Mucosa of descending colon (tissue), 3 donors: Measurements from ENCODE around the gene MKNK1. TPM values are rescaled to one million over a fixed set of nuclear protein-coding genes. Genes with fewer than 3 reads are reported as not detected.

Source experiments
- ATAC-seq: fragments of 200-7000 bp; cut with Tn5 transposase; one replicate; pipeline ENCODE4 v1.9.1; 2020; ENCODE audit warnings: mild to moderate bottlenecking, moderate library complexity
- DNase-seq, 3 donors: peaks; one replicate each; pipeline ENCODE4 v3.0.0-alpha.2; 2020
- H3K36me3 ChIP-seq: fragments of 200-600 bp; one replicate; pipeline ENCODE4 v1.8.0; 2021; ENCODE audit warnings: low read depth, mild to moderate bottlenecking
- H3K4me1 ChIP-seq: fragments of 200-600 bp; one replicate; pipeline ENCODE4 v1.8.0; 2021; ENCODE audit warnings: low read depth, mild to moderate bottlenecking
- H3K4me3 ChIP-seq: fragments of 200-600 bp; one replicate; pipeline ENCODE4 v1.8.0; 2021; ENCODE audit warnings: mild to moderate bottlenecking
- H3K9me3 ChIP-seq: fragments of 200-600 bp; one replicate; pipeline ENCODE4 v1.8.0; 2021; ENCODE audit warnings: mild to moderate bottlenecking
- intact Hi-C, 2 donors: fragments of 100-400 bp; cut with DNase I in 1 of 2; cut with micrococcal nuclease in 1 of 2; formaldehyde crosslinking; loops; one replicate each; pipeline versions ENCODE4 v1.11.0 to v1.11.1; 2022; cut with DNase I, micrococcal nuclease
- total RNA-seq, 3 donors: library from RNA; stranded (reverse); fragmentation: NEBNext Ultra II Directional in 2 of 3; extraction: Animal tissue kit (Norgen Biotek cat#: 25700) in 2 of 3; gene quantifications; one replicate each; pipeline versions ENCODE4 v1.2.1 to v1.2.4, GENCODE V29; 2021 to 2023
- TF ChIP-seq, protein P1 (sequence below): fragments of 200-600 bp; IDR thresholded peaks from one replicate; pipeline ENCODE4 v1.8.0; 2022; ENCODE audit warnings: antibody characterized with exemption, mild to moderate bottlenecking
- donor health status: DM: no; HTN: no; CAD: no; lungs with moderate emphysema.
- donor health status: DM: no; HTN: no; CAD: no.
- donor health status: DM: no; HTN: yes; CAD: no.

The MKNK1 gene
- total RNA-seq, 3 donors from 2014 or later, result 51.5 to 65.7 (median 59.3) TPM

DNA sequence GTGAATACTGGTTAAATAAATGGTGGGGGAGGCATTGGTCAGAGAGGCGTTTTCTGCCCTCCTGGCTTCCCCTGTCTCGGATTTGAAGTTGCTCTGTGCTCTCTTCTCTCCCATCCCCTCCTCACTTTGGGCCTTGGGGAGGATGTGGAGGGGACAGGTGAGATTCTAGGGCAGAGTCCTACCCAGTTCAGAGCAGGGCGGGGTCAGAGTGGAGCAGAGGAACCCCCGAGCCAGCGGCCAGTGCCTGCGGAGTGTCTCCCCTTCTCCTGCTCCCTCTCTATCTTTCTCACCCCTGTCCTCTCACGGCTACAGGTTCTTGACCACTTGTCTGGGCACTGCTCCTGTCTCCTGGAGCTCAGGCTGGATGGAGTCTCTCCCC lies 60.7 kb downstream of the MKNK1 start:
- Histone ChIP-seq H3K4me3 (no peak overlapping the region), H3K4me1 (no peaks in the 10 kb centered on the region), H3K36me3 (no peaks in the 10 kb centered on the region), H3K9me3 (no peaks in the 10 kb centered on the region)
- DNase-seq, result peak in 1 of 3 donors; percentile 10
- ATAC-seq, result no peak
- TF ChIP-seq, protein P1, sequence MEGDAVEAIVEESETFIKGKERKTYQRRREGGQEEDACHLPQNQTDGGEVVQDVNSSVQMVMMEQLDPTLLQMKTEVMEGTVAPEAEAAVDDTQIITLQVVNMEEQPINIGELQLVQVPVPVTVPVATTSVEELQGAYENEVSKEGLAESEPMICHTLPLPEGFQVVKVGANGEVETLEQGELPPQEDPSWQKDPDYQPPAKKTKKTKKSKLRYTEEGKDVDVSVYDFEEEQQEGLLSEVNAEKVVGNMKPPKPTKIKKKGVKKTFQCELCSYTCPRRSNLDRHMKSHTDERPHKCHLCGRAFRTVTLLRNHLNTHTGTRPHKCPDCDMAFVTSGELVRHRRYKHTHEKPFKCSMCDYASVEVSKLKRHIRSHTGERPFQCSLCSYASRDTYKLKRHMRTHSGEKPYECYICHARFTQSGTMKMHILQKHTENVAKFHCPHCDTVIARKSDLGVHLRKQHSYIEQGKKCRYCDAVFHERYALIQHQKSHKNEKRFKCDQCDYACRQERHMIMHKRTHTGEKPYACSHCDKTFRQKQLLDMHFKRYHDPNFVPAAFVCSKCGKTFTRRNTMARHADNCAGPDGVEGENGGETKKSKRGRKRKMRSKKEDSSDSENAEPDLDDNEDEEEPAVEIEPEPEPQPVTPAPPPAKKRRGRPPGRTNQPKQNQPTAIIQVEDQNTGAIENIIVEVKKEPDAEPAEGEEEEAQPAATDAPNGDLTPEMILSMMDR, result no peak
- intact Hi-C loops, result no loop called here

DNA sequence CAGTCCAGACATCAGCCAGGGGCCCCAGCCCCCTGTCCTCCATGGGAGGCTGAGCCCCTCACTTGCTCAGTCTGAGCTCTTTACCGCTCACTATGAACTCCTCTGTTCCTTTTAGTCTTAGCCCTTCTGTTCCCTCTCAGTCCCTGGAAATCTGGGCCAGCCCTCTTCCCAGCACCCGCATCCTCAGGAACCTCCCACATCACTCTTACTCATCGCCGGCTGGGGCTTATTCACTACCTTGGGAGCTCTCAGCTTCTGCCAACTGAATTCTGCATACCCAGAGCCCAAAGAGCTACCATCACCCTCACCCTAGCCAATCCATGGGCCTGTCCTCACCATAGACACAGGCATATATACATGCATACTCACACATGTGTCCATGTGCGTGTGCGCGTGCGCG lies 64.1 kb downstream of the MKNK1 start:
- no peak for ATAC-seq
- H3K36me3 ChIP-seq, result no peaks in the 10 kb centered on the region
- no peaks in the 10 kb centered on the region for H3K9me3 ChIP-seq
- TF ChIP-seq, protein P1, result no peak
- DNase-seq, result no peak
- intact Hi-C loops, result no loop called here
- no peaks in the 10 kb centered on the region for H3K4me1 ChIP-seq
- H3K4me3 ChIP-seq, result no peak overlapping the region

GRCh38 chr1:46538147-46538546 lies 65.9 kb downstream of the MKNK1 start:
- no peaks in the 10 kb centered on the region for H3K9me3 ChIP-seq
- intact Hi-C loops, result no loop called here
- ATAC-seq (peak; percentile 8), DNase-seq (no peak)
- no peak overlapping the region for H3K4me3 ChIP-seq
- H3K4me1 ChIP-seq, result no peaks in the 10 kb centered on the region
- TF ChIP-seq, protein P1, result no peak
- H3K36me3 ChIP-seq, result no peaks in the 10 kb centered on the region

- DNase-seq (no peak), ATAC-seq (no peak)
- Histone ChIP-seq H3K4me3 (no peak overlapping the region), H3K36me3 (no peaks in the 10 kb centered on the region), H3K4me1 (no peaks in the 10 kb centered on the region), H3K9me3 (no peaks in the 10 kb centered on the region)
- intact Hi-C loops, result no loop called here
- TF ChIP-seq, protein P1, result no peak
Measured at GRCh38 chr1:46537651-46538050, 66.4 kb downstream of the MKNK1 start.

GRCh38 chr1:46536527-46536926 lies 67.5 kb downstream of the MKNK1 start:
- TF ChIP-seq, protein P1, result no peak

GRCh38 chr1:46535063-46535462 lies 69.0 kb downstream of the MKNK1 start:
- peak; percentile 65 for ATAC-seq

More at GRCh38 chr1:46536527-46536926, 67.5 kb downstream of the MKNK1 start:
- H3K4me1 ChIP-seq, result no peaks in the 10 kb centered on the region
- H3K36me3 ChIP-seq, result no peaks in the 10 kb centered on the region
- DNase-seq (no peak), ATAC-seq (no peak)
- no peaks in the 10 kb centered on the region for H3K9me3 ChIP-seq
- intact Hi-C loops, result no loop called here
- no peak overlapping the region for H3K4me3 ChIP-seq

More at GRCh38 chr1:46535063-46535462, 69.0 kb downstream of the MKNK1 start:
- no peaks in the 10 kb centered on the region for H3K4me1 ChIP-seq
- no peaks in the 10 kb centered on the region for H3K36me3 ChIP-seq
- peak in 2 of 3 donors; percentile 56 to 65 for DNase-seq
- TF ChIP-seq, protein P1, result peak; percentile 39
- intact Hi-C loops, result no loop called here
- no peaks in the 10 kb centered on the region for H3K9me3 ChIP-seq
- H3K4me3 ChIP-seq, result no peak overlapping the region
